Stomach (tissue), 9 donors: ENCODE measurements around the gene C1orf198. TPM values are rescaled to one million over a fixed set of nuclear protein-coding genes. Genes with fewer than 3 reads are reported as not detected.
A peak's percentile ranks its signal among the peaks of the same experiment; 100 is the strongest.

Experiments
- DNase-seq, 2 donors: peaks; one replicate each; pipeline versions ENCODE4 v3.0.0 to v3.0.0-alpha.2; 2013 to 2019
- H3K27ac ChIP-seq, 5 donors: fragments of 200-600 bp in 4 of 5; sonication (generic) in 4 of 5; one replicate each; pipeline ENCODE4 v1.5.1; 2013 to 2019; ENCODE audit warnings: mild to moderate bottlenecking in 1 of 5, moderate library complexity in 1 of 5
- H3K27me3 ChIP-seq, 3 donors: fragments of 200-600 bp; sonication (generic); one replicate each; pipeline ENCODE4 v1.5.1; 2017 to 2019; ENCODE audit warnings: mixed run types in 1 of 3
- H3K36me3 ChIP-seq, 4 donors: fragments of 200-600 bp; sonication (generic); 1 replicate in 3 of 4; 2 replicates in 1 of 4; pipeline ENCODE4 v1.5.1; 2016 to 2019
- H3K4me1 ChIP-seq, 4 donors: fragments of 200-600 bp; sonication (generic); one replicate each; pipeline ENCODE4 v1.5.1; 2016 to 2019
- H3K4me3 ChIP-seq, 4 donors: fragments of 200-600 bp; sonication (generic) in 3 of 4; one replicate each; pipeline ENCODE4 v1.5.1; 2016 to 2019; ENCODE audit warnings: mild to moderate bottlenecking in 1 of 4
- H3K9me3 ChIP-seq, 4 donors: fragments of 200-600 bp; sonication (generic); one replicate each; pipeline ENCODE4 v1.5.1; 2016 to 2019
- EP300 ChIP-seq: sonication (generic); formaldehyde crosslinking; IDR thresholded peaks from one replicate; pipeline ENCODE4 v1.6.1; 2017; ENCODE audit warnings: antibody characterized with exemption
- POLR2A ChIP-seq, 4 donors: fragments of 450-650 bp; IDR thresholded peaks; one replicate each; pipeline ENCODE4 v1.6.1; 2016; ENCODE audit warnings: antibody characterized with exemption in 4 of 4, control low read depth in 2 of 4, mild to moderate bottlenecking in 1 of 4, moderate library complexity in 1 of 4
- POLR2AphosphoS5 ChIP-seq, 3 donors: sonication (generic); formaldehyde crosslinking; IDR thresholded peaks; one replicate each; pipeline ENCODE4 v1.6.1; 2016; ENCODE audit warnings: antibody characterized with exemption in 3 of 3
- WGBS, 5 donors: extraction: QIAGEN DNeasy Blood & Tissue Kit in 3 of 5; methylation state at CpG; one replicate each; pipeline versions ENCODE4 v1.1.5 to v1.1.7; 2013 to 2018; 5-methylcytosine and 5-hydroxymethylcytosine counted together
- intact Hi-C: fragments of 100-400 bp; cut with DNase I; formaldehyde crosslinking; loops from one replicate; pipeline ENCODE4 v1.15.1; 2023; ENCODE audit warnings: low total_unique reads
- polyA plus RNA-seq, 3 donors: library from polyadenylated mRNA; stranded (reverse); fragments of 200-250 nt; gene quantifications; one replicate each; pipeline ENCODE4 v1.2.3, GENCODE V29; 2013
- total RNA-seq, 5 donors: library from RNA; depleted of rRNA; stranded (reverse); fragments of >200 nt; gene quantifications; one replicate each; pipeline versions ENCODE4 v1.1.0 to v1.2.3, GENCODE V29; 2014 to 2016
- TF ChIP-seq, protein P1 (sequence below), 7 experiments: fragments of 450-650 bp in 4 of 7; fragments of 200-600 bp in 3 of 7; sonication (generic) in 3 of 7; IDR thresholded peaks; one replicate each; pipeline ENCODE4 v1.5.1; 2016 to 2019; ENCODE audit warnings: antibody characterized with exemption in 7 of 7, control low read depth in 2 of 7, mild to moderate bottlenecking in 1 of 7
- donor health status: healthy with polysubstance abuse.
- donor health status: Bipolar disorder and iron deficiency.
- donor health status: healthy.

Gene C1orf198
- total and polyA plus RNA-seq, 8 donors = 11.3 to 69.3 (median 32.4) TPM

DNA sequence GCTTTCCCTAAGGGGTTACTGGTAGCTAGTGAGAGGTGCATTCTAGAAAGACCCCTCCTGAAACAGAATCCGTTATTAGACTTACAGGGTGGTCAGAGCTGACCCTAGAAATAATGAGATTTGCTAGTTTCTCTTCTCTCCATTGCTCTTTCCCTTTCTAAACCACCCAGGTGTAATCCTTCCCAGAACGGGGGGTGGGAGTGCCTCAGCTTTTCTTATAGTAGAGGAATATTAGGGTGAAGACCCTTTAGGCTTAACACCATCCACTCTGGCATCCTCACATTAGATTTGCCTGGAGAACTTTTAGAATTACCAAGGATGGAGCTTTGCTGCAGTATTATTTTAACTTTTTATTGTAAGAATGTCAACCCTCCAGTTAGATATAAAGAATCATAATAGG is 71.7 kb downstream of the C1orf198 start:
- peaks cover 0 to 4% (median 0%) of the 10 kb centered on the region in 4 donors for H3K4me1 ChIP-seq
- H3K36me3 ChIP-seq = peaks cover 0 to 12% (median 0%) of the 10 kb centered on the region in 4 donors
- TF ChIP-seq POLR2AphosphoS5 (IDR thresholded peaks at IDR 0.05) = no peak
- TF ChIP-seq, protein P1, sequence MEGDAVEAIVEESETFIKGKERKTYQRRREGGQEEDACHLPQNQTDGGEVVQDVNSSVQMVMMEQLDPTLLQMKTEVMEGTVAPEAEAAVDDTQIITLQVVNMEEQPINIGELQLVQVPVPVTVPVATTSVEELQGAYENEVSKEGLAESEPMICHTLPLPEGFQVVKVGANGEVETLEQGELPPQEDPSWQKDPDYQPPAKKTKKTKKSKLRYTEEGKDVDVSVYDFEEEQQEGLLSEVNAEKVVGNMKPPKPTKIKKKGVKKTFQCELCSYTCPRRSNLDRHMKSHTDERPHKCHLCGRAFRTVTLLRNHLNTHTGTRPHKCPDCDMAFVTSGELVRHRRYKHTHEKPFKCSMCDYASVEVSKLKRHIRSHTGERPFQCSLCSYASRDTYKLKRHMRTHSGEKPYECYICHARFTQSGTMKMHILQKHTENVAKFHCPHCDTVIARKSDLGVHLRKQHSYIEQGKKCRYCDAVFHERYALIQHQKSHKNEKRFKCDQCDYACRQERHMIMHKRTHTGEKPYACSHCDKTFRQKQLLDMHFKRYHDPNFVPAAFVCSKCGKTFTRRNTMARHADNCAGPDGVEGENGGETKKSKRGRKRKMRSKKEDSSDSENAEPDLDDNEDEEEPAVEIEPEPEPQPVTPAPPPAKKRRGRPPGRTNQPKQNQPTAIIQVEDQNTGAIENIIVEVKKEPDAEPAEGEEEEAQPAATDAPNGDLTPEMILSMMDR (IDR thresholded peaks at IDR 0.05) = no peak
- no peak for TF ChIP-seq EP300
- DNase-seq = no peak
- H3K4me3 ChIP-seq = no peak overlapping the region
- intact Hi-C loops = loop anchor here (10.0 kb wide), 1 partner anchor 118 kb away; no protein-coding TSS in a partner anchor
- no peak overlapping the region for H3K27ac ChIP-seq
- WGBS, 5 donors = 34 to 68% (median 56%) methylated on average over 2 of the region's 2 CpGs
- H3K9me3 ChIP-seq = no peaks in the 10 kb centered on the region
- peaks cover 0 to 3% (median 0%) of the 10 kb centered on the region in 3 donors for H3K27me3 ChIP-seq

DNA sequence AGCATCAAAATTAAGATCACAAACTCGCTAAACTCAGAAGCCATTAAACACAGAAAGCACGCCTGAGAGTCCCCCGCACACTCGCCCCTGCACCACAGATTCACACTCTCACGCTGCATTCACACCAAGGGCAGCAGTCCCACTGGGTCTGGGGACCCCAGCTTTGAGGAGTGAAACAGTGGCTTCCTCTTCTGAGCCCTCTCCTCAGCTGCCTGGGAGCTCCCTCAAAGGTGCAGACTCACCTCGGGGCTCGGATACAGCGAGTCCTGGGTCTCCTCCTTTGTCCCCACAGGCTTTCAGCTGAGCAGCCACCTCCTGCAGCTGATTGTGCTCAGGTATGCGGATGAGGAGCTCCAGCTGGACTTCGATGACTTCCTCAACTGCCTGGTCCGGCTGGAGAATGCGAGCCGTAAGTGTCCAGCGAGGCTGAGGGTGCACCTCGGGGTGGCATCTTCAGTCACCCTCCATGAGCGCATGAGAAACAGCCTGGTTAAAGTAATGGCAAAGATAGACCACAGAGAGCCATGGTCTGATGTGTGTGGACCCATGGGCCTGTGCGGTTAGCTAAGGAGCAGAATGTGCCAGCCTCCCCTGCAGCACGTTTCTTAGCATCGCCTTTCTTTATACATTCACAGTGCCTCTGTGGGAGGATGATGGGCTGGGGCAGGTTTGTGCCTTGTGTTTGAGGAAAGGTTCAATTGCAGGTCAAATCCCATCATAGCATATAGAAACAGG is 73.3 kb downstream of the C1orf198 start:
- intact Hi-C loops = loop anchor here (10.0 kb wide), 1 partner anchor 120 kb away; no protein-coding TSS in a partner anchor
- TF ChIP-seq POLR2A (IDR thresholded peaks at IDR 0.05) = no peak
- TF ChIP-seq EP300 = no peak
- TF ChIP-seq POLR2AphosphoS5 (IDR thresholded peaks at IDR 0.05) = no peak
- TF ChIP-seq, protein P1 (IDR thresholded peaks at IDR 0.05) = no peak
- no peak overlapping the region for H3K27ac ChIP-seq
- no peak for DNase-seq
- H3K27me3 ChIP-seq = peaks cover 0 to 3% (median 0%) of the 10 kb centered on the region in 3 donors
- WGBS, 5 donors = 87 to 91% (median 87%) methylated on average over 18 to 19 of the region's 19 CpGs
- peaks cover 0 to 4% (median 0%) of the 10 kb centered on the region in 4 donors for H3K4me1 ChIP-seq
- H3K9me3 ChIP-seq = no peaks in the 10 kb centered on the region
- peaks cover 0 to 16% (median 0%) of the 10 kb centered on the region in 4 donors for H3K36me3 ChIP-seq
- H3K4me3 ChIP-seq = no peak overlapping the region

DNA sequence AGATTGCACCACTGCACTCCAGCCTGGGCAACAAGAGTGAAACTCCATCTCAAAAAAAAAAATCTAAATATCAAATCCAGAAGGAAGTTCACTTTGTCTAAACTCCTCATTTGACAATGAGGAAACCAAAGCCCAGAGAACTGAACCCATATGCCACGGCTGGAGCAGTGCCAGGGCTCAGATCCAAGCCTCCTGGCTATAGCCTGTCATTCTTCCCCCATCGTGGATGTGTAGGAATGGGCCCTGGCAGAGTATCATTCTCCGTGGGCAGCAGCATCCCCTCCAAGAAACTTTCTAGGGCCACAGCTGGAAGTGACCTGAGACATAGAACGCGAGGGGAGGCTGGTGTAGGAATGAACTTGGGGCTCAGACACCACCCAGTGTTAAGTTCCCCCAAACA is 73.9 kb downstream of the C1orf198 start:
- intact Hi-C loops = loop anchor here (10.0 kb wide), 1 partner anchor 120 kb away; no protein-coding TSS in a partner anchor
- peaks cover 0 to 16% (median 0%) of the 10 kb centered on the region in 4 donors for H3K36me3 ChIP-seq
- 35 to 65% (median 56%) methylated on average over 5 of the region's 5 CpGs for WGBS, 5 donors

DNA sequence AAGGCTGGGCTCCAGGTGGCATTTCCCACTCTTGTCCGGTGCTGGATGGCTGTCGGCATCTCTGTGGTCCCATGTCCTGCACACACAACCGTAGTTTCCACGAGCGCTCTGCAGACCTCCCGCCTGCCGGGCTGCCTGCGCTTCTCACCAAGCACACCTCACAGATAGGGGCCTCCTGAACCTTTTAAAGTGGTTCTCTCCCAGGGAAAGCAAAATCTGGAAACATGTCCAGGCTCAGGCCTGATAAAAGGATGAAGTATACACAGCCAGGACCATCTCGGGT is 74.9 kb downstream of the C1orf198 start:
- TF ChIP-seq, protein P1 (IDR thresholded peaks at IDR 0.05) = no peak
- no peak for TF ChIP-seq EP300
- no peak for TF ChIP-seq POLR2A (IDR thresholded peaks at IDR 0.05)
- TF ChIP-seq POLR2AphosphoS5 (IDR thresholded peaks at IDR 0.05) = no peak
- H3K9me3 ChIP-seq = no peaks in the 10 kb centered on the region
- 93 to 96% (median 95%) methylated on average over 9 of the region's 9 CpGs for WGBS, 5 donors
- intact Hi-C loops = loop anchor here (10.0 kb wide), 1 partner anchor 121 kb away; no protein-coding TSS in a partner anchor
- H3K4me3 ChIP-seq = no peak overlapping the region
- no peak overlapping the region for H3K27ac ChIP-seq
- peaks cover 0 to 18% (median 0%) of the 10 kb centered on the region in 4 donors for H3K36me3 ChIP-seq
- H3K4me1 ChIP-seq = peaks cover 0 to 4% (median 0%) of the 10 kb centered on the region in 4 donors
- peaks cover 0 to 3% (median 0%) of the 10 kb centered on the region in 3 donors for H3K27me3 ChIP-seq
- no peak for DNase-seq

More for the DNA sequence above, 73.9 kb downstream of the C1orf198 start:
- Histone ChIP-seq H3K4me1 (peaks cover 0 to 4% (median 0%) of the 10 kb centered on the region in 4 donors), H3K27ac (no peak overlapping the region), H3K4me3 (no peak overlapping the region), H3K9me3 (no peaks in the 10 kb centered on the region), H3K27me3 (peaks cover 0 to 3% (median 0%) of the 10 kb centered on the region in 3 donors)
- peak in 1 of 2 donors; percentile 26 for DNase-seq
- TF ChIP-seq POLR2A (IDR thresholded peaks at IDR 0.05) (no peak), POLR2AphosphoS5 (IDR thresholded peaks at IDR 0.05) (no peak), EP300 (no peak)
- TF ChIP-seq, protein P1 (IDR thresholded peaks at IDR 0.05) = no peak
